Loucy (cell line): ENCODE measurements around the gene PIGN.

ENCODE experiments used
- H2AFZ ChIP-seq: fragments of 200-600 bp; sonication (generic); 2 replicates; pipeline ENCODE4 v1.6.0; 2016; ENCODE audit warnings: antibody characterized with exemption, mild to moderate bottlenecking, low read length, moderate library complexity
- H3F3A ChIP-seq: fragments of 200-600 bp; 2 replicates; pipeline ENCODE4 v1.6.0; 2016; ENCODE audit warnings: antibody characterized with exemption, low read depth, mild to moderate bottlenecking
- H3K27me3 ChIP-seq: fragments of 200-600 bp; sonication (generic); 2 replicates; pipeline ENCODE4 v1.6.1; 2014; ENCODE audit warnings: low read length, mild to moderate bottlenecking; ENCODE audit not compliant: insufficient read depth, poor library complexity, severe bottlenecking
- H3K36me3 ChIP-seq: fragments of 200-600 bp; sonication (generic); 2 replicates; pipeline ENCODE4 v1.6.1; 2016; ENCODE audit warnings: low read length; ENCODE audit not compliant: insufficient read depth
- H3K4me1 ChIP-seq: fragments of 200-600 bp; sonication (generic); 2 replicates; pipeline ENCODE4 v1.5.1; 2014; ENCODE audit warnings: low read length, mild to moderate bottlenecking; ENCODE audit not compliant: insufficient read depth, poor library complexity, severe bottlenecking
- H3K4me2 ChIP-seq: fragments of 200-600 bp; sonication (generic); 2 replicates; pipeline ENCODE4 v1.6.0; 2014; ENCODE audit warnings: antibody characterized with exemption, low read length, low read depth, mild to moderate bottlenecking; ENCODE audit not compliant: poor library complexity, severe bottlenecking
- H3K4me3 ChIP-seq: fragments of 200-600 bp; sonication (generic); 2 replicates; pipeline ENCODE4 v1.5.1; 2014; ENCODE audit warnings: low read length, mild to moderate bottlenecking, mixed read lengths; ENCODE audit not compliant: poor library complexity, severe bottlenecking
- H3K79me2 ChIP-seq: fragments of 200-600 bp; sonication (generic); 2 replicates; pipeline ENCODE4 v1.6.1; 2014; ENCODE audit warnings: low read length; ENCODE audit not compliant: insufficient read depth
- H3K9ac ChIP-seq: fragments of 200-600 bp; sonication (generic); 2 replicates; pipeline ENCODE4 v1.6.0; 2014; ENCODE audit warnings: mild to moderate bottlenecking, low read depth, low read length, moderate library complexity; ENCODE audit not compliant: poor library complexity, severe bottlenecking
- H3K9me2 ChIP-seq: fragments of 200-600 bp; sonication (generic); replicated peaks from 2 replicates; pipeline ENCODE4 v1.6.1; 2016; ENCODE audit warnings: low read depth, low read length, mixed read lengths
- H3K9me3 ChIP-seq: fragments of 200-600 bp; sonication (generic); 2 replicates; pipeline ENCODE4 v1.6.1; 2014; ENCODE audit warnings: mild to moderate bottlenecking, antibody characterized with exemption, low read length, low read depth; ENCODE audit not compliant: insufficient read depth
- H4K20me1 ChIP-seq: fragments of 200-600 bp; sonication (generic); 2 replicates; pipeline ENCODE4 v1.6.0; 2014; ENCODE audit warnings: antibody characterized with exemption, low read length, mild to moderate bottlenecking; ENCODE audit not compliant: insufficient read depth, poor library complexity, severe bottlenecking
- EZH2phosphoT487 ChIP-seq: fragments of 200-600 bp; IDR thresholded peaks from 2 replicates; pipeline ENCODE4 v1.6.1; 2018; ENCODE audit warnings: antibody characterized with exemption, mild to moderate bottlenecking, moderate library complexity, borderline replicate concordance
- TF ChIP-seq, protein P1 (sequence below): fragments of 200-600 bp; sonication (generic); conservative IDR thresholded peaks from 2 replicates; pipeline ENCODE4 v1.5.1; 2014; ENCODE audit warnings: mild to moderate bottlenecking, antibody characterized with exemption, low read length

The PIGN gene

DNA sequence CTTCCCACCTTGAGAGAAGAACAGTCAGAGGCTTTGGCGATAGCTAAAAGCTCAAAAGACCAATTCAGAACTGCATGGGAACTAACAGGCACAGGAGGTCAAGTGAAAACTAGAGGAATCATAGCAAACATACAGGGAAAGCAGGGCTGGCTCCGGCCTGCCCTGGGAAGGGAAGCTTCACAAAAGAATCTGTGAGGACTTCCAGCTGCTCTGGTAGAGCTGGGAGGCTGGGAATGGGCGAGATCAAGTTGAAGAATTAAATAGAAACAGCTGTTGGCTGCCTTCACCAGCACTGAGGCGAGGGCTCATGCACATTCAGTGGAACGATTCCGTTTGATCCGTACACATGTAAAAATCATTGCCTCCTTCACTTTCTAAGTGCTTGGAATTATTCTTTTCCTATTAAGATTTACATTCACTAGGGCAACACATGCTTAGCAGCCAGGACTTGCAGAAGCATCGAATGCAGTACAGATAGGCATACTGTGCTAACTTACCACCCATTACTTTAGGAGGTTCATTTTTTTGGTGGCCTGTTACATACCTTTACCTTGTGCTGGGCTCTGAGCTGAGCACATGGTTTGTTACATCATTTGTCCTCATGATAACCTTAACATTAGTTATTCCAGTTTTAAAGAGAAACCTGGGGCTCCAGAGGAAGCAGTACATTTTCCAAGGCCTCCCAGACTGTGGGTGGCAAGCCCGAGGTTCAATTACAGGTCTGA is 168.7 kb downstream of the PIGN start:
- H3K4me2 ChIP-seq, result no peak overlapping the region

DNA sequence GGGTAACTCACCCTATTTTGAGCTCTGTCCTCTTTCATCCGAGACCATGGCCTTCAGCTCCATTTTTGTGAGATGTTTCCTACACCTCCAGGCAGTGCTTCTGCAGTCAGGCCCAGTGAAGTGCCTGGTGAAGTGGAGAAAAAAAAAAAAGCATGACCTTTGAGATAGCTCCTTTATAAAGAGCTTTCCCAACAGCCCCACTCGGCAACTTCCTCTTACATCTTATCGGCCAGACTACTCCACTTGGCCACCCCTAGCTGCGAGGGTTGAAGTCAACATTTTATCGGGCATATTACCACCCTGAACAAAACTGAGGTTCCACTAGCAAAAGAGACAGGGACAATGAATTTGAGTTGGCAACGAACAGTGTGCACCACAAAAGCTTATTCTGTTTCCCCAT is 169.2 kb downstream of the PIGN start:
- no peaks in the 10 kb centered on the region for H3K27me3 ChIP-seq
- H2AFZ ChIP-seq, result no peak overlapping the region

More for the DNA sequence above, 168.7 kb downstream of the PIGN start:
- H3K9me2 ChIP-seq, result no peaks in the 10 kb centered on the region
- H3K9me3 ChIP-seq, result no peaks in the 10 kb centered on the region
- no peaks in the 10 kb centered on the region for H4K20me1 ChIP-seq
- peak overlapping the region; percentile 3 for H2AFZ ChIP-seq
- H3K4me1 ChIP-seq, result no peaks in the 10 kb centered on the region
- H3F3A ChIP-seq, result no peaks in the 10 kb centered on the region
- H3K9ac ChIP-seq, result no peak overlapping the region
- no peaks in the 10 kb centered on the region for H3K36me3 ChIP-seq
- no peak overlapping the region for H3K4me3 ChIP-seq
- H3K27me3 ChIP-seq, result no peaks in the 10 kb centered on the region
- no peak for TF ChIP-seq EZH2phosphoT487
- TF ChIP-seq, protein P1, sequence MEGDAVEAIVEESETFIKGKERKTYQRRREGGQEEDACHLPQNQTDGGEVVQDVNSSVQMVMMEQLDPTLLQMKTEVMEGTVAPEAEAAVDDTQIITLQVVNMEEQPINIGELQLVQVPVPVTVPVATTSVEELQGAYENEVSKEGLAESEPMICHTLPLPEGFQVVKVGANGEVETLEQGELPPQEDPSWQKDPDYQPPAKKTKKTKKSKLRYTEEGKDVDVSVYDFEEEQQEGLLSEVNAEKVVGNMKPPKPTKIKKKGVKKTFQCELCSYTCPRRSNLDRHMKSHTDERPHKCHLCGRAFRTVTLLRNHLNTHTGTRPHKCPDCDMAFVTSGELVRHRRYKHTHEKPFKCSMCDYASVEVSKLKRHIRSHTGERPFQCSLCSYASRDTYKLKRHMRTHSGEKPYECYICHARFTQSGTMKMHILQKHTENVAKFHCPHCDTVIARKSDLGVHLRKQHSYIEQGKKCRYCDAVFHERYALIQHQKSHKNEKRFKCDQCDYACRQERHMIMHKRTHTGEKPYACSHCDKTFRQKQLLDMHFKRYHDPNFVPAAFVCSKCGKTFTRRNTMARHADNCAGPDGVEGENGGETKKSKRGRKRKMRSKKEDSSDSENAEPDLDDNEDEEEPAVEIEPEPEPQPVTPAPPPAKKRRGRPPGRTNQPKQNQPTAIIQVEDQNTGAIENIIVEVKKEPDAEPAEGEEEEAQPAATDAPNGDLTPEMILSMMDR, result no peak
- H3K79me2 ChIP-seq, result no peaks in the 10 kb centered on the region

DNA sequence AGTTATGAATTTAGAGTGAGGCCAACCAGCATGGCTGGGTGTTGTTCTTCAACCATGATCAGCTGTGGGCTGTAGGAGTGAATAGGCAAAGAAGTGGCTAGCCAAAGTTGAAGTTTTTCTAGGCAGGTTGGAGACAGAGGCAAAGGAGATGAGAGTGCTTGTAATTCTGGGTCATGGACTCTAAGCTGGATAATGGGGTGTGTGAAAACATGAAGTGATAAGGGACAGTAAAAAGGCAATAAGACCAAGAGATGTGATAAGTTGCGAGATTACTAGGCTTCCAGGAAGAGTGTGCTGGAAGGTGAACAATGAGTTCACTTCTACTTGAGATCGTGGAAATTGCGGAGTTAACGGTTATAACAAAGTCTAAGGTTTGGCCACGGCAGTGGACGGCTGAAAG is 175.4 kb downstream of the PIGN start:
- H3K4me2 ChIP-seq, result no peak overlapping the region

More for the DNA sequence above, 169.2 kb downstream of the PIGN start:
- H3K9me3 ChIP-seq, result no peaks in the 10 kb centered on the region
- H3F3A ChIP-seq, result no peaks in the 10 kb centered on the region
- no peaks in the 10 kb centered on the region for H3K79me2 ChIP-seq
- no peak overlapping the region for H3K4me2 ChIP-seq
- TF ChIP-seq, protein P1, result no peak
- TF ChIP-seq EZH2phosphoT487, result no peak
- no peak overlapping the region for H3K4me3 ChIP-seq
- H3K4me1 ChIP-seq, result no peaks in the 10 kb centered on the region
- no peaks in the 10 kb centered on the region for H4K20me1 ChIP-seq
- H3K36me3 ChIP-seq, result no peaks in the 10 kb centered on the region
- H3K9ac ChIP-seq, result no peak overlapping the region
- H3K9me2 ChIP-seq, result no peaks in the 10 kb centered on the region

More for the DNA sequence above, 175.4 kb downstream of the PIGN start:
- no peaks in the 10 kb centered on the region for H3K4me1 ChIP-seq
- no peaks in the 10 kb centered on the region for H3K9me2 ChIP-seq
- H3K4me3 ChIP-seq, result no peak overlapping the region
- no peaks in the 10 kb centered on the region for H3K27me3 ChIP-seq
- no peaks in the 10 kb centered on the region for H3K79me2 ChIP-seq
- H3K9me3 ChIP-seq, result peaks cover 2% of the 10 kb centered on the region; the same call in 1 of the 2 replicates
- no peak overlapping the region for H3K9ac ChIP-seq
- H2AFZ ChIP-seq, result no peak overlapping the region
- TF ChIP-seq EZH2phosphoT487, result no peak
- TF ChIP-seq, protein P1, result no peak
- H4K20me1 ChIP-seq, result no peaks in the 10 kb centered on the region
- H3F3A ChIP-seq, result no peaks in the 10 kb centered on the region
- no peaks in the 10 kb centered on the region for H3K36me3 ChIP-seq
